Hippocampal formation (tissue), 2 donors: ENCODE data around the gene NEDD9.

ENCODE experiments used
- DNase-seq, 2 donors: peaks; one replicate each; lab custom pipeline; 2025; lab: John Stamatoyannopoulos, UW

The NEDD9 gene

GRCh38 chr6:11235062-11235461, 2.6 kb upstream of the NEDD9 start:
- DNase-seq, result no peak

GRCh38 chr6:11233673-11234573, 1.5 kb upstream of the NEDD9 start:
- no peak for DNase-seq

- DNase-seq, result no peak
Measured at GRCh38 chr6:11232770-11233626, 530 bp upstream of the NEDD9 start.

GRCh38 chr6:11231564-11232192, 790 bp downstream of the NEDD9 start:
- peak in 1 of 2 donors; percentile 50 for DNase-seq

- no peak for DNase-seq
Measured at GRCh38 chr6:11231108-11231463, 1.4 kb downstream of the NEDD9 start.

DNA sequence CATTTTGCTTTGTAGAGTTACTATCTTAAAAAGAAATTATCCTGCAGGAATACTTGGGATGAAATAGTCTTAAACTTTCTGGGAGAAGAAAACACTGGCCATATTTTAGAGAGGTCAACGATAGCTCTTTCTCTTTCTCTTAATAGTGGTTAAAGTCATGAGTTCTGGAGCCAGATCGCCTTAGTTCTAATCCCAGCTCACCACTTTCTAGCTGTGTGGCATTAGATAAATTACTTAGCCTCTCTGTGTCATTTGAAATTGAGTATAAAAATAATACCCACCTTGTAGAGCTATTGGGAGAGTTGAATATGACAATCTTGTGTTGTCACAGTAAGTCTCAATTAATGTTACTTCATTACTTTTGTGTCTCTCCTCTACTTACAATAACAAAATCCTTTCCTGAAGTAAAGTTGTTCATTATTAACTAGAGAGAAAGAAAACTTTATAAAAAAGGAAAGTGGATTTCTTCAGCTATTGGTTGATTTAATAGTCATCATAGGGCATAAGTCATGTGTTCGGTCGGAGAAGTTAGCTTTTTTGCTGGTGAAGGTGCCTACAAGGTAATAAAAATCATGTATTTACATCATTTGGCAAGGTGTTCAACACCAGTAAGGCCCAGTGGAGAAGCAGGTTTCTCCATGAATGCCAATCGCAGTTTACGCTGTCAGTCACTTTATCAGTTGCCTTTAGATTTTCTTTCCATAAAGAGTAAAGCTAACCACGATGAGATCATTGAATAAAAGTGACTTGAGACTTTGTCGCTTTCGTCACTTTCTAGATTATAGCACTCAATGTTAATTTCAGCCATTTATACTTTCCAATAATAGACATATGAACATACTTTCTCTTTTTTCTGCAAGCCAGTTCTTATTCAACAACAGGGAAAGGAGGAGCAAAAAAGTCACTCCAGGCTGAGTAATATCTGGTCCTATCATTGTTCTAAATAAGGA, 2.0 kb downstream of the NEDD9 start:
- no peak for DNase-seq

DNA sequence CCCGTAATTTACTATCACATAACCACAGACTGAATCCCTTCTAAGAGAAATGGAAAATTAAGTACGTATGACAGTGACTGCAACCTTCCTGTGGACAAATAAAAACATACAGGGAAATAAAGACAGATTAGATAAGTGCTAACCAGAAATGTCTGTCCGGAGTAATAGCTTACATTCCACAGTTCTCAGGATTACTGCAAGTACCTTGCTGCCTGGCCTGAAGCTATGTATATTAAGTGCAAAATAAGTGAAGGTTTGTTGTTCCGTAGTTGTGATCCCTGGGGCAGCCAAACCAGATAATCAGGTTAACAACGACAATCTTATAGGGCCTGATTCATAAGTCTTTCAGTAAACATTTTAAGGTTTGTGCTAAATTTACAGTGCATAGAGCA, 2.8 kb downstream of the NEDD9 start:
- no peak for DNase-seq

DNA sequence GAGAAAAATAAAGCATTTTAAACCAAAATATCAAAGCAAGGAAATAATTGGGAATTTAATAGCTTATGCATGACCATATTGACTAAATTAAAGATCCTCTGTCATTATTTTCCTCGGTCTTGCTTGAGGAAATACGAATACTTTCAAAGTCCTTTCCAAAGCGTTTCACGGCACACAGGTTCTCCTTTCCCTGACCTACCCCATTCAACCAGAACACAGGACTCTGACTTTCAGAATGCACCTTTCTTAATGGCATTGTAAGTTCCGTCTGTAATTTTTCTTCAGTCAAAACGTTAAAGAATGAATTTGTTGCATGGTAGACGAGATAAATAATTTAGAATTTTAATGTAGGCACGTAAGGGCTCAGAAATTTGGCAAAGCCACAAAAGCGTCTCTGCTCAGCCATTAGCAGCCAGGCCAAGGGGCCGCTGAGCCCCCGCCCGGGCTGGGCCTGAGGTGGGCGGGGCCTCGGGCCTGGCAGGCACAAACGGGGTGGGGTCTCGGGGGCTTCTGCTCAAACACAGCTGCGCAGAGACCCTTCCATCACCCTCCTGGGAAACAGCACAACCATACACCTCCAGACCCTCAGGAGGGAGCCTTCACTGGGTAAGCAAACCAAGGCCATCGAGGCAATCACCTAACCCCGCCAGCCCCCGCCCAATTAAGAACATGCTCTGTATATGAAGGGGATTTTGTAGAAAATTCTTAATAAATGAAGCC, 3.4 kb downstream of the NEDD9 start:
- no peak for DNase-seq

- no peak for DNase-seq
Measured at GRCh38 chr6:11227698-11228097, 4.8 kb downstream of the NEDD9 start.

GRCh38 chr6:11226005-11226404, 6.5 kb downstream of the NEDD9 start:
- no peak for DNase-seq

DNA sequence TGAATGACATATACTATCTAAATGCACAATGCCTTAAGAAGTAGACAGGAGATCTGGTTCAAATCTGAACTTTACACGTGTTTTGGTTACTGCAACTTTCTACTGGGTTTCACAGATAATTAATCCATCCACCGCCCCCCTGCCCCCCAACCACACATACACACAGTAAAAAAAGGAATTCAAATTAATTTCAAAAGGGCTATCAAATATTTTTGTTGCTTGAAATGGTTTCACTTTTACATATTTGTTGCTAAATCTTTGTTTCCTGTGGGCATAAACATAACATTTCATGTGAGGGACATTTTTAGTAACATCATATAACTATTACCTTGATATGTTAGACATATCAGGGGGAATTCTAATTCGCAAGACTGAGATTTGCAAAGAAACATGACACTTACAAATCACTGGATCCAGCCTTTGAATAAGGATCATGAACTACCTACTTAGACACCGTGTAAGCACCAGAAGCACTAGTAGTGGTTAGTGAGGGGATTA, 7.5 kb downstream of the NEDD9 start:
- DNase-seq, result no peak

GRCh38 chr6:11224252-11224965, 8.1 kb downstream of the NEDD9 start:
- DNase-seq, result no peak

DNA sequence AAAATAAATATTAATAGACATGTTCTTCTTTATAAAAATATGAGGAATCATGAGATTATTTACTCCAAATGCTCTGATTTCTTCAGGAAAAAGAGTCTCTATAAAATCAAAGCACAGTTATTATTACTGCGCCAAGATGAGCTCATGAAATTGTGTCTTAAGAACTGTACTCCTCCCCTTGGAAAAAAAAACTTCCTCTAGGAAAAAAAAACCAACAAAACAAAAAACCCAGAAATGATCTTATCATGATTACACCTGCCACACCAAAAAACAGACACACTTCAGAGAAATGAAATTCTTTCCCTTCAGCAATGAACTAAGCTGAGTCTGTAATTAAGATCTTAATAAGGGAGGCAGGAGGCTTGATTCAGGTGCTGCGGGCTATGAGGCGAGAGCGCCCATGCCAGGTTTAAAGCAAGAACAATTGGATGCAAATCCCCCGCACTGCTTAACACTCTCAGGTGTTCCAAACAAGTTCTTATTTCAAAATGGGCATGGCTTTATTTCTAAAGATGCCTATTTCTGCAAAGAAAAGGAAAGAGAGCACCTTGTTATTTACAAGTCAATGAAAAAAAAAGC, 9.1 kb downstream of the NEDD9 start:
- DNase-seq, result no peak

DNA sequence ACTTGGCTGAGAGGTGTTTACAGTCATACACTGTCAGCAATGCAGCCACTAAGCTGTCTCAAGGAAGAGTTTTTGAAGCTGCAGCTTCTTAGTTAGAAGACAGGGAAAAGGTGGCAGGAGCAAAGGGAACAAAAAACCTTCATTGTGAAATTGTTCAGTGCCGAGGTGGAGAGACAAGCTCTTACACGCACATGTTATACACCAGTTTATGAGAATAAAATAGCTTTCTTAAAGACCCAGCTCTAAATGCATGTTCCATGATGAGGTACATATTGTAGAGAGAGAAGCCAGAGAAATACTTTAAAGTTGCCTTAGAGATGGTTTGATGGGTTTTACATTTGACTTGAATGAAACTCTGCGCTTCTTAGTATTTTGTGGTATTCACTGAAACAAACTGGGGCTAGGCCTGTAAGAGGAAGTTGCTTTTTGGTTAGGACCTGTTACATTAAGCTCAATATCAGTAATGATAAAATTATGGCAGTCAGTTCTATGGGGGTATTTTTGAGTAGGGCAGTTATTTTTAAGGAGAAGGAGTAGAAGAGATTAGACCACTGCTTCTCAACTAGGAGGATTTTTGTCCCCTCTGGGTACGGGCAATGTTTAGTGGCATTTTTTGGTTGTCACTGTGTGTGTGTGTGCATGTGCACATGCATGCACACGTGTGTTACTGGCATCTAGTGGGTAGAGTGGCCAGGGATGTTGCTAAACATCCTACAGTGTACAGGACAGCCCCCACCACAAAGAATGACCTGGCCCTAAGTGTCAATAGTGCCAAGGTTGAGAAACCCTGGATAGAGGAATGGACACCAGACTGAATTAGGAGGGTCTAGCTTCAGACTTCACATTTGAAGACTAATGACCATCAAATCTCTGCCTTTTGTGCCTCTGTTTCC, 9.8 kb downstream of the NEDD9 start:
- no peak for DNase-seq

- DNase-seq, result no peak
Measured at GRCh38 chr6:11221623-11222384, 10.7 kb downstream of the NEDD9 start.

DNA sequence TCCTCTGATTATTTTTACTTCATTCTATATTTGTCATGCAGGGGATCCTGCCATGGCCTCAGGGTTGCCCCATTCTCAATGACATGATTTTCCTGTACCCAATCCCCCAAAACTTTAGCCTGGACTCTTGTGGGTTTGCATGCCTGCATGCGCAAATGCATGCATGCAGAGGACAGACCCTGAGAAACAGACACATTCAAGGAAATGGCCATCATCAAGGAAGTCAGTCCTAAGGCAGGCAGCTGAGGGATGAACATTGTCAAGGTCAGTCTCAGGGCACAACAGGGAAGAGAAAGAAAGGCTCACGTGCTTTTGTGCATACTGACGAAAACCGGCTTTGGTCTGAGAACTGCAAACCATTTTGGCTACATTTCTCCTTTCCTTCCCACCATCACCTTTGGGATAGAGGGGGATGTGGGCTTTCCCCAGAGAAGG, 13.1 kb downstream of the NEDD9 start:
- peak in 1 of 2 donors; percentile 12 for DNase-seq

DNA sequence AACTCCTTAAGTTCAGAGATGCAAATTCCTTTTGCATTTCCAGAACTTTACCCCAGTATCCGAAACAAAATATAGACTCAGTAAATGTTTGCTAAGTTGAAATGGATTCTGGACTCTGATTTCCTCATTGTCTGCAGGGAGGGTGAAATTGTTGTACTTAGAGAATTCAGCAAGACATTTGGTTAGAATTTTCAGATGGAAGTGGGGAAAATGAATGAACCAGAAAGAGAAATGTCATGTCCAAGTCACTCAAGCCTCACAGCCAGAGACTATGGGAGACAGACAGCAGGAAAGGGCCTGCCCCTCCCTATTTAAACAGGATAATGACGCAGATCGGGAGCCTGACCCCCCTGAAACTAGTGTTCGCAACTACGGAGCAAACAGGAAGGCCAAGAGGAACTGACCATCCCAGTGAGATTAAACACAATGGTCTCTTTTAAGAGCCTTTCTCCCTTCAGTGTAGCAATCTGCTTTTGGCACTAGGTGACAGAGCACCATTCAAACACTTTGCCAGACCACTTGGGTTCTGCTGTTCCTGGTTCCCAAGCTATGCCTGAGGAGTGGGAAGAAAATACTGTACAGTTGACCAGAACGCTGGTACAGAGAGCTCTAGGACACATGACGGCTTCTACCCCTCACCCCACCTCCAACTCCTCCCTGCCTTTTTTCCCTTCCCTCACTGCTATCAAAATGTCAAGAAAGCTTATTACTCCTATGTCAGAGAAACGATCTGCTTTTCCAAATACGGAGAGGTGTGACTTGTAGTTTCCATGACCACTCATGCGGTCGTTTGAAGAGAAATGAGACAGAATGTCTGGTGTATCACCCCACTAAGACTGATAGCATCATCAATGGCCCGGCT, 13.7 kb downstream of the NEDD9 start:
- peak in 1 of 2 donors; percentile 31 for DNase-seq
